ENCODE results near the gene LIPI. TPM values are rescaled to one million over a fixed set of nuclear protein-coding genes. Genes with fewer than 3 reads are reported as not detected.

The LIPI gene
- polyA plus RNA-seq, 1 donor from 2014 or later = not detected

Small RNAs within 50 kb of the gene (small RNA-seq; reads per million reads assigned to genes)
- gene RF01518 (0 reads per million in 3 experiments), gene RNA5SP488 (0 reads per million in 3 experiments)

Other genes starting within 250 kb of the LIPI start
- gene RBM11, start 5.2 kb upstream of the LIPI start, polyA plus RNA-seq = 17.1 and 20.0 TPM in 2 replicates
- 137 and 165 TPM in 2 replicates for gene HSPA13, start 172.2 kb upstream of the LIPI start, polyA plus RNA-seq

All from neural cell (in vitro differentiated cells).